MCF 10A (cell line): Measurements from ENCODE around the gene SLF1. TPM values are rescaled to one million over a fixed set of nuclear protein-coding genes. Genes with fewer than 3 reads are reported as not detected.

ENCODE experiments used
- BruUV-seq: library from RNA; stranded (reverse); fragments of 400-500 nt; replicated peaks from 2 replicates; lab custom pipeline; 2021; lab: Mats Ljungman, UMichigan
- CTCF ChIA-PET: fragments of 300-600 bp; sonication (Branson Sonifier 250); formaldehyde crosslinking; extraction: SDS; loops from one replicate; lab custom pipeline; 2021; ENCODE audit warnings: antibody characterized with exemption, inconsistent platforms; lab: Yijun Ruan, JAX
- POLR2A ChIA-PET: fragments of 300-600, 350-650 bp; sonication (Branson Sonifier 250); formaldehyde crosslinking; extraction: SDS; loops from one replicate; lab custom pipeline; 2020; ENCODE audit warnings: antibody characterized with exemption, inconsistent platforms; lab: Yijun Ruan, JAX
- DNase-seq: peaks from one replicate; pipeline ENCODE4 v3.0.0-alpha.2; 2018; ENCODE audit not compliant: unreplicated experiment
- H3K27ac Mint-ChIP-seq: one replicate; pipeline ENCODE4 v1.8.0; 2022; ENCODE audit warnings: mild to moderate bottlenecking, low read depth, mixed read lengths; ENCODE audit not compliant: unreplicated experiment
- H3K27me3 Mint-ChIP-seq: one replicate; pipeline ENCODE4 v1.8.0; 2022; ENCODE audit warnings: mixed read lengths; ENCODE audit not compliant: insufficient read depth, unreplicated experiment
- H3K36me3 Mint-ChIP-seq: one replicate; pipeline ENCODE4 v1.8.0; 2022; ENCODE audit warnings: mild to moderate bottlenecking, moderate library complexity, mixed read lengths; ENCODE audit not compliant: insufficient read depth, unreplicated experiment
- H3K4me1 Mint-ChIP-seq: one replicate; pipeline ENCODE4 v1.8.0; 2022; ENCODE audit warnings: mixed read lengths; ENCODE audit not compliant: insufficient read depth, unreplicated experiment
- H3K4me3 Mint-ChIP-seq: one replicate; pipeline ENCODE4 v1.8.0; 2022; ENCODE audit warnings: mild to moderate bottlenecking, moderate library complexity, mixed read lengths; ENCODE audit not compliant: unreplicated experiment
- H3K9me3 Mint-ChIP-seq: one replicate; pipeline ENCODE4 v1.8.0; 2022; ENCODE audit warnings: mixed read lengths; ENCODE audit not compliant: unreplicated experiment
- intact Hi-C: fragments of 100-400 bp; cut with micrococcal nuclease; formaldehyde crosslinking; loops from 2 replicates; pipeline ENCODE4 v1.14.1; 2022
- total RNA-seq: library from RNA; stranded (reverse); gene quantifications from 2 replicates; pipeline ENCODE4 v1.2.3, GENCODE V29; 2022
- TF ChIP-seq, protein P1 (sequence below): fragments of 200-600 bp; IDR thresholded peaks from one replicate; pipeline ENCODE4 v1.8.0; 2022; ENCODE audit warnings: antibody characterized with exemption, mild to moderate bottlenecking; ENCODE audit not compliant: unreplicated experiment

The SLF1 gene
- total RNA-seq, 1 experiment from 2014 or later = 6.0 TPM

DNA sequence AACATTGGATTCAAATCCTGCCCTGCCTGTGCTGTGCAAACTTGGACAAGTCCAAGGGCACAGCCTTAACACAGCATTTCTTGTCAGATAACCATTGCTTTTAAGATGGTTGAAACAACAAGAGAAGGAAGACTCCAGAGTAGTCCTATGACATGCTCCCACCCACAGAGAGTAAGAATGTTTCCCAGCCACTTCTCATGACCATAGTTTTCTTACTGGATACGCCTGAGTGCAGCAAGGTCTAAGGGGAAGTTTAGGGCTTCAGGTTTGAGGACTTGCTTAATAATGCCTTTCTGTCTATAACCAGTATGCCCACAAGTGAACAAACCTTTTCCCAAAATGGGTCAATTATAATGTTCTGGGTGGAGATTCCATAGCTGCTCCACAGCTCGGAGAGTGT lies 126.4 kb downstream of the SLF1 start:
- Mint-ChIP-seq H3K9me3 (no peaks in the 10 kb centered on the region), H3K27ac (no peak overlapping the region), H3K4me1 (peaks cover 6% of the 10 kb centered on the region), H3K4me3 (no peak overlapping the region), H3K27me3 (no peaks in the 10 kb centered on the region), H3K36me3 (peaks cover 7% of the 10 kb centered on the region)
- BruUV-seq = no TSS peak
- POLR2A ChIA-PET = interaction anchor here (0.7 kb wide), 1 partner anchor 1161 kb away, joined by 3 read pairs; no protein-coding TSS in a partner anchor
- intact Hi-C loops = no loop called here
- DNase-seq = no peak
- TF ChIP-seq, protein P1, sequence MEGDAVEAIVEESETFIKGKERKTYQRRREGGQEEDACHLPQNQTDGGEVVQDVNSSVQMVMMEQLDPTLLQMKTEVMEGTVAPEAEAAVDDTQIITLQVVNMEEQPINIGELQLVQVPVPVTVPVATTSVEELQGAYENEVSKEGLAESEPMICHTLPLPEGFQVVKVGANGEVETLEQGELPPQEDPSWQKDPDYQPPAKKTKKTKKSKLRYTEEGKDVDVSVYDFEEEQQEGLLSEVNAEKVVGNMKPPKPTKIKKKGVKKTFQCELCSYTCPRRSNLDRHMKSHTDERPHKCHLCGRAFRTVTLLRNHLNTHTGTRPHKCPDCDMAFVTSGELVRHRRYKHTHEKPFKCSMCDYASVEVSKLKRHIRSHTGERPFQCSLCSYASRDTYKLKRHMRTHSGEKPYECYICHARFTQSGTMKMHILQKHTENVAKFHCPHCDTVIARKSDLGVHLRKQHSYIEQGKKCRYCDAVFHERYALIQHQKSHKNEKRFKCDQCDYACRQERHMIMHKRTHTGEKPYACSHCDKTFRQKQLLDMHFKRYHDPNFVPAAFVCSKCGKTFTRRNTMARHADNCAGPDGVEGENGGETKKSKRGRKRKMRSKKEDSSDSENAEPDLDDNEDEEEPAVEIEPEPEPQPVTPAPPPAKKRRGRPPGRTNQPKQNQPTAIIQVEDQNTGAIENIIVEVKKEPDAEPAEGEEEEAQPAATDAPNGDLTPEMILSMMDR = no peak
- CTCF ChIA-PET = interaction anchor here (0.6 to 1.2 kb wide), 2 partner anchors 15 to 160 kb away, joined by 3 to 4 read pairs; no protein-coding TSS in a partner anchor

DNA sequence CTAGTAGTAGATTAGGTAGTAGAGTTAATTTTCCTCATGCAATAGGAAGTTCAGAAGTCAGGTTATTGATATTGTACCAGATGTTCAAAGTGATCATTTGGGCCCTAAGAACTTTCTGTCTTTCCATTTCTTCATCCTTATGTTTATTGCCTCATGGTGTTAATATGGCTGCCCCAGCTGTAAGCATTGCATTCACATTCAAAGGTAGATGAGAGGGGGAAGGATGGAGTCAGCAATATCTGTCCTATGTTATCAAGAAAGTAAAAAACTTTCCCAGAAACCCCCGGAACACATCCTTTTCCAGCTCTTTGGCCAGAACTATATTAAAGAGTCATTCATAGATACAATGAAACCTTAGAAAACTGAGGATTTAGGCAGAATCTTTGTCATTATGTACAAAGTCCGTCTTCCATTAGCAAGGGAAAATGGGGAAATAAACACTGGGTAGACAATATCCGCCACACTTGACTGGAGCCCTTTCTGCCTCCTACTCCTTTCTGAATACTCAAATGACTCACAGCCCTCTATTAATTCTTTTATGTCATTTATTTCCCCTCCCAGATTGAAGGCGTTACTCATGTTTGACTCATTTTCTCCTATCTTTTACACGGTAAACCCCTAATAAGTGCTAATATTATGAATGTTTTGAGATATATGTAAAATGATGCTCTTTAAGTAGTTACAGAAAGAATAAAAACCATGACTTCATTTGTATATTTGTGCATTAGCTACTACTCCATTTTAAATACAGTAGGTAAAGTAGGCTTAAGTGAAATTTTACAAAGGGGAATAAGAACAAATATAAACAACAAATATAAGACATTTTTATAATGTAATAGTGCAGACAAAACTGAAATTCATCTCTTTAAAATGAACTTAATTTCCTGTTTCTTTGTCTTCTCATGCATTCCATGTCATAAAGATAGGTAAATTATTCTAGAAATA lies 127.6 kb downstream of the SLF1 start:
- intact Hi-C loops = no loop called here
- CTCF ChIA-PET = interaction anchor here (0.5 to 2.8 kb wide), 6 partner anchors 9 to 328 kb away, joined by 3 to 20 read pairs (median 4); partner anchors contain the start of genes KIAA0825 and SLF1
- no peak overlapping the region for H3K4me3 Mint-ChIP-seq
- peaks cover under 1% of the 10 kb centered on the region for H3K36me3 Mint-ChIP-seq
- peak; percentile 23 for DNase-seq
- no TSS peak for BruUV-seq
- H3K27me3 Mint-ChIP-seq = no peaks in the 10 kb centered on the region
- POLR2A ChIA-PET = no interaction called here
- TF ChIP-seq, protein P1 = no peak
- H3K4me1 Mint-ChIP-seq = peaks cover 6% of the 10 kb centered on the region
- no peak overlapping the region for H3K27ac Mint-ChIP-seq
- H3K9me3 Mint-ChIP-seq = no peaks in the 10 kb centered on the region

DNA sequence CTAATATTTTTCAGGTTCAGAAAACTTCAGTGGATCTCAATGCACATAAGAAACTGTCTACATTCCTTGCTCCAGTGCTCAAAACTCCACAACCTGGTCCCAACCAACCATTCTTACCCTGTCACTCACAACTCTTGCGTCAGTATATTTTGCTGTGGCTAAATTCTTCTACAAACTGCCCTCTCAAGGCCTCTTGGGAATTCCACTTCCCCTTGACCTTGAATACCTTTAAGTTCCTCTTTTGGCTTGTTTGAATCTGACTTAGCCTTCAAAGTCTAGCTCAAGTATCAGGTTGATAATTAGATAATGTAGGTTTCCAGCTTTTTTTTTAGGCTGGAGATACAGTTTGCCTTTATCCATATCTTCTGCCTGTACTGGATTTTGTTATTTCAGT lies 128.3 kb downstream of the SLF1 start:
- Mint-ChIP-seq H3K4me1 (peaks cover 6% of the 10 kb centered on the region), H3K9me3 (no peaks in the 10 kb centered on the region), H3K4me3 (no peak overlapping the region), H3K27me3 (no peaks in the 10 kb centered on the region), H3K27ac (no peak overlapping the region), H3K36me3 (no peaks in the 10 kb centered on the region)
- intact Hi-C loops = no loop called here
- ChIA-PET POLR2A (no interaction called here), CTCF (interaction anchor here (0.6 to 2.8 kb wide), 3 partner anchors 9 to 161 kb away, joined by 3 to 20 read pairs (median 4); partner anchors contain the start of genes KIAA0825 and SLF1)
- TF ChIP-seq, protein P1 = no peak
- BruUV-seq = no TSS peak
- peak; percentile 22 for DNase-seq

Other genes with a start within 250 kb of the SLF1 start
- gene KIAA0825, start 65 bp upstream of the SLF1 start, total RNA-seq = 2.1 and 2.5 TPM in 2 replicates